HepG2 (cell line): ENCODE data around the gene ADAT3. TPM values are rescaled to one million over a fixed set of nuclear protein-coding genes. Genes with fewer than 3 reads are reported as not detected.
A peak's percentile ranks its signal among the peaks of the same experiment; 100 is the strongest.

Experiments
- CAMTA2 ChIP-seq: sonication (generic); formaldehyde crosslinking; IDR thresholded peaks from 2 replicates; pipeline ENCODE4 v1.4.0; 2020; ENCODE audit warnings: mild to moderate bottlenecking, missing genetic modification reagents, borderline replicate concordance
- CHD4 ChIP-seq: fragments of 200-600 bp; sonication (generic); IDR thresholded peaks from 2 replicates; pipeline ENCODE4 v1.7.0; 2017; ENCODE audit warnings: mild to moderate bottlenecking, low read length, borderline replicate concordance
- GABPA ChIP-seq, 2 experiments: IDR thresholded peaks; 2 replicates each; pipeline ENCODE4 v1.6.1; 2011 to 2016; ENCODE audit warnings: low read depth in 2 of 2, low read length in 1 of 2, missing biosample characterization in 1 of 2, missing genetic modification characterization in 1 of 2
- GATAD2A ChIP-seq: IDR thresholded peaks from 2 replicates; pipeline ENCODE4 v1.6.1; 2016
- GFI1 ChIP-seq: sonication (generic); formaldehyde crosslinking; IDR thresholded peaks from 2 replicates; pipeline ENCODE4 v1.5.0; 2020; ENCODE audit warnings: missing genetic modification reagents, mild to moderate bottlenecking, borderline replicate concordance
- MIER3 ChIP-seq: IDR thresholded peaks from 2 replicates; pipeline ENCODE4 v1.6.1; 2016; ENCODE audit warnings: missing compliant biosample characterization, borderline replicate concordance
- MYC ChIP-seq: sonication (generic); formaldehyde crosslinking; IDR thresholded peaks from 2 replicates; pipeline ENCODE4 v1.9.0; 2021; ENCODE audit warnings: missing genetic modification reagents, borderline replicate concordance
- PHF8 ChIP-seq: sonication (generic); formaldehyde crosslinking; IDR thresholded peaks from 2 replicates; pipeline ENCODE4 v1.5.0; 2020; ENCODE audit warnings: missing genetic modification reagents
- RARG ChIP-seq: sonication (generic); formaldehyde crosslinking; IDR thresholded peaks from 2 replicates; pipeline ENCODE4 v1.4.0; 2020; ENCODE audit warnings: low read depth, mild to moderate bottlenecking, missing genetic modification reagents
- RFX5 ChIP-seq: IDR thresholded peaks from 2 replicates; pipeline ENCODE4 v1.6.1; 2011; ENCODE audit warnings: low read depth, low read length, improper control_type of control experiment
- SYNCRIP ChIP-seq: fragments of 200-400 bp; formaldehyde crosslinking; IDR thresholded peaks from 2 replicates; pipeline ENCODE4 v1.6.1; 2018; ENCODE audit warnings: mild to moderate bottlenecking, low read depth, low read length; ENCODE audit not compliant: insufficient read depth
- ZBTB7A ChIP-seq: sonication (generic); formaldehyde crosslinking; IDR thresholded peaks from 2 replicates; pipeline ENCODE4 v1.8.0; 2022; ENCODE audit warnings: mild to moderate bottlenecking, missing genetic modification reagents
- ZNF160 ChIP-seq: sonication (generic); formaldehyde crosslinking; IDR thresholded peaks from 2 replicates; pipeline ENCODE4 v1.8.0; 2022; ENCODE audit warnings: mild to moderate bottlenecking, inconsistent platforms, missing genetic modification reagents
- ZNF335 ChIP-seq: sonication (generic); formaldehyde crosslinking; IDR thresholded peaks from 2 replicates; pipeline ENCODE4 v1.4.0; 2020; ENCODE audit warnings: missing genetic modification reagents
- ZNF777 ChIP-seq: sonication (generic); formaldehyde crosslinking; IDR thresholded peaks from 2 replicates; pipeline ENCODE4 v1.4.0; 2020; ENCODE audit warnings: missing genetic modification reagents
- ZNF878 ChIP-seq: sonication (generic); formaldehyde crosslinking; IDR thresholded peaks from 2 replicates; pipeline ENCODE4 v1.8.1; 2023; ENCODE audit warnings: mild to moderate bottlenecking, missing genetic modification reagents, moderate library complexity
- polyA plus RNA-seq, 8 experiments: library from polyadenylated mRNA; depleted of rRNA in 3 of 8; stranded (reverse) in 7 of 8; unstranded in 1 of 8; fragments of >200 nt; fragmentation: Illumina TruSeq in 4 of 8; extraction: Trizol in 4 of 8; gene quantifications; 2 replicates each; pipeline versions ENCODE4 v1.2.1 to v1.2.3, GENCODE V29; 2011 to 2016; ENCODE audit warnings: low read depth in 4 of 8, missing spikeins in 1 of 8, mixed read lengths in 1 of 8; ENCODE audit not compliant: insufficient read depth in 1 of 8
- total RNA-seq, 5 experiments: library from RNA; depleted of rRNA; stranded (reverse); fragments of >200 nt; fragmentation: Illumina TruSeq; extraction: Trizol; gene quantifications; 2 replicates each; pipeline ENCODE4 v1.2.3, GENCODE V29; 2016; ENCODE audit warnings: low read depth in 1 of 5
- TF ChIP-seq, protein P1 (sequence below): sonication (generic); formaldehyde crosslinking; IDR thresholded peaks from 2 replicates; pipeline ENCODE4 v1.5.0; 2020; ENCODE audit warnings: missing genetic modification reagents
- TF ChIP-seq, protein P2 (sequence below): sonication (generic); formaldehyde crosslinking; IDR thresholded peaks from 2 replicates; pipeline ENCODE4 v1.4.0; 2020; ENCODE audit warnings: missing genetic modification reagents
- TF ChIP-seq, protein P3 (sequence below): sonication (generic); formaldehyde crosslinking; IDR thresholded peaks from 2 replicates; pipeline ENCODE4 v1.5.0; 2020; ENCODE audit warnings: missing genetic modification reagents, mild to moderate bottlenecking, borderline replicate concordance
- TF ChIP-seq, protein P4 (sequence below): IDR thresholded peaks from 2 replicates; pipeline ENCODE4 v1.6.1; 2016; ENCODE audit warnings: missing genetic modification reagents, missing compliant biosample characterization
- TF ChIP-seq, protein P5 (sequence below): IDR thresholded peaks from 2 replicates; pipeline ENCODE4 v1.6.1; 2016; ENCODE audit warnings: missing compliant biosample characterization, missing genetic modification reagents, borderline replicate concordance
- TF ChIP-seq, protein P6 (sequence below): sonication (generic); formaldehyde crosslinking; IDR thresholded peaks from 2 replicates; pipeline ENCODE4 v1.9.0; 2022; ENCODE audit warnings: low read depth, missing genetic modification reagents

ADAT3 gene
- total and polyA plus RNA-seq, 2 of the 13 experiments (the other 11 are each of a cell fraction or from before 2014, with no cell fraction given), result 0.95 to 3.5 TPM

DNA sequence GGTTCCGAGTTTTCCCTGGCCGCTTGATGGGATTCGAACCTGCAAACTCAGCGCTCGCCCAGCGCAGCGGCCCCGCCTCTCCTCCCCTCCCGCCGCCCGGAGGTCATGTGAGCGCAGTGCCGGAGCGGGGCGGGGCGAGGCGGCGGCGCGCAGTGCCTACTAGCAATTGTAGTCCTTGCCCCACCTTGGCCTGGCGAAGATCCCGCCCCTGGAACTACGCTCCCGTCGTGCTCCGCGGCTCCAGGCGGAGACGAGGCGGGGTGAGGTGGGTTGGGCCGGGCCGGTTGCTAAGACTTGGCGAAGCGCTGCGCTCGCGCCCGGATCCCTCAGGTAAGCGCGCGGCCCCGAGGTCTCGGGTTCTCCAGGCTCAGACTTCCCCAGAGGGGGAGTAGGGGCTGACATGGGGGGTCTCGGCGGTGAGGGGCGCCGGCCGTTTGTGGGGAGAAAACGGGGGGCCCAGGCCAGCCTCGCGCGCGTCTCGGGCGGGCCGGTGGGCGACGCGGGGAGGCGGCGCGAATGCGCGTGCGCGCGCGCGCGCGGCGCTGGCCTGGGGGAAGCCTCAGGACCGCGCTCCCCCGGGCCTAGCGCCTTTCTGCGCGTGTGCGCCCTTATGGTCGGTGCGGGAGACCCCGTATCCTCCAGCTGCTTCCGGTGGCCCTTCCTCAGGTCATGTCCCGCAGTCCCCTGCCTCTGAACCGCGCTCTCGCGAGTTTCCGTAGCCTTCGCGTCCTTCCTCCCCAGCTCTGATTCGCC, at the start of gene ADAT3, which contains the start of gene SCAMP4 (continued):
- TF ChIP-seq, protein P1, sequence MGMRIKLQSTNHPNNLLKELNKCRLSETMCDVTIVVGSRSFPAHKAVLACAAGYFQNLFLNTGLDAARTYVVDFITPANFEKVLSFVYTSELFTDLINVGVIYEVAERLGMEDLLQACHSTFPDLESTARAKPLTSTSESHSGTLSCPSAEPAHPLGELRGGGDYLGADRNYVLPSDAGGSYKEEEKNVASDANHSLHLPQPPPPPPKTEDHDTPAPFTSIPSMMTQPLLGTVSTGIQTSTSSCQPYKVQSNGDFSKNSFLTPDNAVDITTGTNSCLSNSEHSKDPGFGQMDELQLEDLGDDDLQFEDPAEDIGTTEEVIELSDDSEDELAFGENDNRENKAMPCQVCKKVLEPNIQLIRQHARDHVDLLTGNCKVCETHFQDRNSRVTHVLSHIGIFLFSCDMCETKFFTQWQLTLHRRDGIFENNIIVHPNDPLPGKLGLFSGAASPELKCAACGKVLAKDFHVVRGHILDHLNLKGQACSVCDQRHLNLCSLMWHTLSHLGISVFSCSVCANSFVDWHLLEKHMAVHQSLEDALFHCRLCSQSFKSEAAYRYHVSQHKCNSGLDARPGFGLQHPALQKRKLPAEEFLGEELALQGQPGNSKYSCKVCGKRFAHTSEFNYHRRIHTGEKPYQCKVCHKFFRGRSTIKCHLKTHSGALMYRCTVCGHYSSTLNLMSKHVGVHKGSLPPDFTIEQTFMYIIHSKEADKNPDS, result no peak
- peak; percentile 87 for TF ChIP-seq PHF8 (CRISPR knock-in tag)
- TF ChIP-seq, protein P2, sequence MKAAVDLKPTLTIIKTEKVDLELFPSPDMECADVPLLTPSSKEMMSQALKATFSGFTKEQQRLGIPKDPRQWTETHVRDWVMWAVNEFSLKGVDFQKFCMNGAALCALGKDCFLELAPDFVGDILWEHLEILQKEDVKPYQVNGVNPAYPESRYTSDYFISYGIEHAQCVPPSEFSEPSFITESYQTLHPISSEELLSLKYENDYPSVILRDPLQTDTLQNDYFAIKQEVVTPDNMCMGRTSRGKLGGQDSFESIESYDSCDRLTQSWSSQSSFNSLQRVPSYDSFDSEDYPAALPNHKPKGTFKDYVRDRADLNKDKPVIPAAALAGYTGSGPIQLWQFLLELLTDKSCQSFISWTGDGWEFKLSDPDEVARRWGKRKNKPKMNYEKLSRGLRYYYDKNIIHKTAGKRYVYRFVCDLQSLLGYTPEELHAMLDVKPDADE, result no peak
- TF ChIP-seq, protein P3, sequence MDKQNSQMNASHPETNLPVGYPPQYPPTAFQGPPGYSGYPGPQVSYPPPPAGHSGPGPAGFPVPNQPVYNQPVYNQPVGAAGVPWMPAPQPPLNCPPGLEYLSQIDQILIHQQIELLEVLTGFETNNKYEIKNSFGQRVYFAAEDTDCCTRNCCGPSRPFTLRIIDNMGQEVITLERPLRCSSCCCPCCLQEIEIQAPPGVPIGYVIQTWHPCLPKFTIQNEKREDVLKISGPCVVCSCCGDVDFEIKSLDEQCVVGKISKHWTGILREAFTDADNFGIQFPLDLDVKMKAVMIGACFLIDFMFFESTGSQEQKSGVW (CRISPR knock-in tag), result no peak
- TF ChIP-seq CHD4, result no peak
- TF ChIP-seq, protein P4, sequence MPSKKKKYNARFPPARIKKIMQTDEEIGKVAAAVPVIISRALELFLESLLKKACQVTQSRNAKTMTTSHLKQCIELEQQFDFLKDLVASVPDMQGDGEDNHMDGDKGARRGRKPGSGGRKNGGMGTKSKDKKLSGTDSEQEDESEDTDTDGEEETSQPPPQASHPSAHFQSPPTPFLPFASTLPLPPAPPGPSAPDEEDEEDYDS (CRISPR knock-in tag), result peak; percentile 71
- peak; percentile 68; the same call in 1 of the 2 replicates for TF ChIP-seq ZNF335 (CRISPR knock-in tag)
- no peak for TF ChIP-seq ZNF160 (CRISPR knock-in tag)
- no peak; the same call in 1 of the 2 replicates for TF ChIP-seq RFX5
- TF ChIP-seq GABPA (IDR thresholded peaks at IDR 0.05; ENCODE audit: low read depth, low read length), result peak; percentile 83
- peak; percentile 92 for TF ChIP-seq GABPA (CRISPR knock-in tag; IDR thresholded peaks at IDR 0.05; ENCODE audit: low read depth)
- TF ChIP-seq, protein P5, sequence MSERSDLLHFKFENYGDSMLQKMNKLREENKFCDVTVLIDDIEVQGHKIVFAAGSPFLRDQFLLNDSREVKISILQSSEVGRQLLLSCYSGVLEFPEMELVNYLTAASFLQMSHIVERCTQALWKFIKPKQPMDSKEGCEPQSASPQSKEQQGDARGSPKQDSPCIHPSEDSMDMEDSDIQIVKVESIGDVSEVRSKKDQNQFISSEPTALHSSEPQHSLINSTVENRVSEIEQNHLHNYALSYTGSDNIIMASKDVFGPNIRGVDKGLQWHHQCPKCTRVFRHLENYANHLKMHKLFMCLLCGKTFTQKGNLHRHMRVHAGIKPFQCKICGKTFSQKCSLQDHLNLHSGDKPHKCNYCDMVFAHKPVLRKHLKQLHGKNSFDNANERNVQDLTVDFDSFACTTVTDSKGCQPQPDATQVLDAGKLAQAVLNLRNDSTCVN (CRISPR knock-in tag), result no peak
- no peak for TF ChIP-seq SYNCRIP
- TF ChIP-seq ZNF878 (CRISPR knock-in tag), result no peak
- TF ChIP-seq CAMTA2 (CRISPR knock-in tag), result no peak
- TF ChIP-seq MIER3 (CRISPR knock-in tag), result peak; percentile 30; the same call in 1 of the 2 replicates
- TF ChIP-seq GATAD2A, result peak; percentile 81
- no peak; the same call in 1 of the 2 replicates for TF ChIP-seq ZNF777
- TF ChIP-seq, protein P6, sequence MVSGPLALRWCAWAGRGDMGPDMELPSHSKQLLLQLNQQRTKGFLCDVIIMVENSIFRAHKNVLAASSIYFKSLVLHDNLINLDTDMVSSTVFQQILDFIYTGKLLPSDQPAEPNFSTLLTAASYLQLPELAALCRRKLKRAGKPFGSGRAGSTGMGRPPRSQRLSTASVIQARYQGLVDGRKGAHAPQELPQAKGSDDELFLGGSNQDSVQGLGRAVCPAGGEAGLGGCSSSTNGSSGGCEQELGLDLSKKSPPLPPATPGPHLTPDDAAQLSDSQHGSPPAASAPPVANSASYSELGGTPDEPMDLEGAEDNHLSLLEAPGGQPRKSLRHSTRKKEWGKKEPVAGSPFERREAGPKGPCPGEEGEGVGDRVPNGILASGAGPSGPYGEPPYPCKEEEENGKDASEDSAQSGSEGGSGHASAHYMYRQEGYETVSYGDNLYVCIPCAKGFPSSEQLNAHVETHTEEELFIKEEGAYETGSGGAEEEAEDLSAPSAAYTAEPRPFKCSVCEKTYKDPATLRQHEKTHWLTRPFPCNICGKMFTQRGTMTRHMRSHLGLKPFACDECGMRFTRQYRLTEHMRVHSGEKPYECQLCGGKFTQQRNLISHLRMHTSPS (CRISPR knock-in tag), result no peak
- TF ChIP-seq MYC (CRISPR knock-in tag), result peak; percentile 69
- no peak for TF ChIP-seq RARG (CRISPR knock-in tag)
- TF ChIP-seq ZBTB7A (CRISPR knock-in tag), result no peak
- no peak for TF ChIP-seq GFI1 (CRISPR knock-in tag)
